HepG2 (cell line): ENCODE results near the gene PDIK1L. TPM values are rescaled to one million over a fixed set of nuclear protein-coding genes. Genes with fewer than 3 reads are reported as not detected.
A peak's percentile ranks its signal among the peaks of the same experiment; 100 is the strongest.

Experiments used
- ATAC-seq: fragments of 200-7000 bp; cut with Tn5 transposase; 3 replicates; pipeline ENCODE4 v1.9.1; 2020; ENCODE audit warnings: mild to moderate bottlenecking, moderate library complexity
- BruUV-seq: library from RNA; stranded (reverse); fragments of 400-500 nt; replicated peaks from 2 replicates; lab custom pipeline; 2021; lab: Mats Ljungman, UMichigan
- CTCF ChIA-PET: fragments of 300-600 bp; formaldehyde crosslinking; extraction: SDS; loops from one replicate; lab custom pipeline; 2021; ENCODE audit warnings: low total read pairs, inconsistent platforms, low intra/inter-chr PET ratio; lab: Yijun Ruan, JAX
- POLR2A ChIA-PET: fragments of 350-600 bp; sonication (Branson Sonifier 250); formaldehyde crosslinking; loops from one replicate; lab custom pipeline; 2020; ENCODE audit warnings: antibody characterized with exemption, inconsistent platforms; lab: Yijun Ruan, JAX
- DNase-seq: peaks from one replicate; pipeline ENCODE4 v3.0.0-alpha.2; 2015; ENCODE audit warnings: low spot score
- FAIRE-seq: peaks from 3 replicates; lab custom pipeline; 2011; peaks lifted over from hg19 to GRCh38; lab: Jason Lieb, UNC
- H2AFZ ChIP-seq: one replicate; pipeline ENCODE4 v1.6.1; 2011; ENCODE audit warnings: low read length, inconsistent platforms
- H3K27ac ChIP-seq: fragments of 300-600 bp; 3 replicates; pipeline ENCODE4 v1.8.0; 2011; ENCODE audit warnings: mixed run types, mild to moderate bottlenecking, mixed read lengths, low read length, inconsistent platforms; ENCODE audit not compliant: insufficient read depth; ENCODE audit errors: extremely low read length
- H3K27me3 ChIP-seq, 2 experiments: fragments of 200-600 bp in 1 of 2; 2 replicates in 1 of 2; 3 replicates in 1 of 2; pipeline versions ENCODE4 v1.6.0 to v1.8.0; 2011; ENCODE audit warnings: low read length in 2 of 2, mild to moderate bottlenecking in 2 of 2, moderate library complexity in 2 of 2, inconsistent platforms in 1 of 2; ENCODE audit not compliant: insufficient read depth in 2 of 2, control insufficient read depth in 1 of 2
- H3K36me3 ChIP-seq, 2 experiments: fragments of 200-600 bp in 1 of 2; replicated peaks in 1 of 2; 2 replicates in 1 of 2; 3 replicates in 1 of 2; pipeline versions ENCODE4 v1.5.1 to v1.8.0; 2011; ENCODE audit warnings: low read length in 2 of 2, inconsistent platforms in 1 of 2; ENCODE audit not compliant: insufficient read depth in 2 of 2, control insufficient read depth in 1 of 2
- H3K4me1 ChIP-seq: 2 replicates; pipeline ENCODE4 v1.5.1; 2012; ENCODE audit warnings: low read length, inconsistent platforms; ENCODE audit not compliant: insufficient read depth
- H3K4me2 ChIP-seq: 2 replicates; pipeline ENCODE4 v1.6.0; 2011; ENCODE audit warnings: low read depth, low read length, inconsistent platforms
- H3K4me3 ChIP-seq, 3 experiments: fragments of 200-600 bp in 1 of 3; sonication (generic), shearing (Covaris generic) in 1 of 3; replicated peaks in 1 of 3; 2 replicates each; pipeline ENCODE4 v1.5.1; 2011 to 2016; ENCODE audit warnings: low read length in 3 of 3, inconsistent platforms in 2 of 3, low read depth in 2 of 3, mild to moderate bottlenecking in 2 of 3, control low read depth in 1 of 3, mixed read lengths in 1 of 3; ENCODE audit not compliant: insufficient read depth in 1 of 3
- H3K79me2 ChIP-seq: one replicate; pipeline ENCODE4 v1.6.1; 2011; ENCODE audit warnings: low read length, inconsistent platforms; ENCODE audit not compliant: insufficient read depth
- H3K9ac ChIP-seq: 2 replicates; pipeline ENCODE4 v1.6.0; 2011; ENCODE audit warnings: mild to moderate bottlenecking, low read depth, low read length, inconsistent platforms; ENCODE audit not compliant: insufficient read depth
- H3K9me3 ChIP-seq: 2 replicates; pipeline ENCODE4 v1.5.1; 2012; ENCODE audit warnings: mild to moderate bottlenecking, low read length
- H4K20me1 ChIP-seq: 2 replicates; pipeline ENCODE4 v1.6.0; 2011; ENCODE audit warnings: inconsistent platforms, mild to moderate bottlenecking, low read length, moderate library complexity; ENCODE audit not compliant: insufficient read depth
- AKAP8 ChIP-seq: sonication (generic); formaldehyde crosslinking; IDR thresholded peaks from 2 replicates; pipeline ENCODE4 v1.5.1; 2020; ENCODE audit warnings: mild to moderate bottlenecking, missing genetic modification reagents
- ATF3 ChIP-seq: sonication (generic); formaldehyde crosslinking; IDR thresholded peaks from 2 replicates; pipeline ENCODE4 v1.4.0; 2020; ENCODE audit warnings: missing genetic modification reagents
- CEBPG ChIP-seq: IDR thresholded peaks from 2 replicates; pipeline ENCODE4 v1.6.1; 2016
- GABPB1 ChIP-seq: IDR thresholded peaks from 2 replicates; pipeline ENCODE4 v1.6.1; 2016; ENCODE audit warnings: mild to moderate bottlenecking, missing genetic modification reagents, moderate library complexity, missing compliant biosample characterization
- HNF4A ChIP-seq: sonication (generic); formaldehyde crosslinking; IDR thresholded peaks from 2 replicates; pipeline ENCODE4 v1.4.0; 2020; ENCODE audit warnings: missing genetic modification reagents
- NFATC3 ChIP-seq: sonication (generic); formaldehyde crosslinking; IDR thresholded peaks from 2 replicates; pipeline ENCODE4 v1.5.1; 2020; ENCODE audit warnings: mild to moderate bottlenecking, missing genetic modification reagents
- PATZ1 ChIP-seq: sonication (generic); formaldehyde crosslinking; IDR thresholded peaks from 2 replicates; pipeline ENCODE4 v1.4.0; 2020; ENCODE audit warnings: missing genetic modification reagents
- PHF8 ChIP-seq: sonication (generic); formaldehyde crosslinking; IDR thresholded peaks from 2 replicates; pipeline ENCODE4 v1.5.0; 2020; ENCODE audit warnings: missing genetic modification reagents
- TMF1 ChIP-seq: sonication (generic); formaldehyde crosslinking; IDR thresholded peaks from 2 replicates; pipeline ENCODE4 v1.8.1; 2022; ENCODE audit warnings: low read depth, missing genetic modification reagents
- ZBTB8A ChIP-seq: sonication (generic); formaldehyde crosslinking; IDR thresholded peaks from 2 replicates; pipeline ENCODE4 v1.4.0; 2020; ENCODE audit warnings: mild to moderate bottlenecking, low read depth, missing genetic modification reagents, borderline replicate concordance
- ZEB1 ChIP-seq: IDR thresholded peaks from 2 replicates; pipeline ENCODE4 v1.6.1; 2012; ENCODE audit warnings: mild to moderate bottlenecking, low read depth, inconsistent platforms; ENCODE audit not compliant: insufficient replicate concordance
- ZNF20 ChIP-seq: sonication (generic); formaldehyde crosslinking; IDR thresholded peaks from 2 replicates; pipeline ENCODE4 v1.4.0; 2020; ENCODE audit warnings: mild to moderate bottlenecking, moderate library complexity, missing genetic modification reagents
- ZNF317 ChIP-seq: sonication (generic); formaldehyde crosslinking; IDR thresholded peaks from 2 replicates; pipeline ENCODE4 v1.5.0; 2020; ENCODE audit warnings: mild to moderate bottlenecking, missing genetic modification reagents
- ZNF460 ChIP-seq: sonication (generic); formaldehyde crosslinking; IDR thresholded peaks from 2 replicates; pipeline ENCODE4 v1.5.1; 2020; ENCODE audit warnings: missing genetic modification reagents, mild to moderate bottlenecking, borderline replicate concordance
- ZNF512B ChIP-seq: sonication (generic); formaldehyde crosslinking; IDR thresholded peaks from 2 replicates; pipeline ENCODE4 v1.5.1; 2020; ENCODE audit warnings: missing genetic modification reagents, mild to moderate bottlenecking, borderline replicate concordance
- ZNF558 ChIP-seq: sonication (generic); formaldehyde crosslinking; IDR thresholded peaks from 2 replicates; pipeline ENCODE4 v1.9.0; 2022; ENCODE audit warnings: mild to moderate bottlenecking, missing genetic modification reagents, borderline replicate concordance
- ZNF563 ChIP-seq: sonication (generic); formaldehyde crosslinking; IDR thresholded peaks from 2 replicates; pipeline ENCODE4 v1.8.0; 2022; ENCODE audit warnings: mild to moderate bottlenecking, moderate library complexity, missing genetic modification reagents
- ZNF766 ChIP-seq: sonication (generic); formaldehyde crosslinking; IDR thresholded peaks from 2 replicates; pipeline ENCODE4 v1.5.0; 2020; ENCODE audit warnings: missing genetic modification reagents, borderline replicate concordance
- ZNF772 ChIP-seq: sonication (generic); formaldehyde crosslinking; IDR thresholded peaks from 2 replicates; pipeline ENCODE4 v1.5.0; 2020; ENCODE audit warnings: mild to moderate bottlenecking, missing genetic modification reagents
- ZNF792 ChIP-seq: IDR thresholded peaks from 2 replicates; pipeline ENCODE4 v1.6.1; 2016
- WGBS: methylation state at CpG from one replicate; pipeline ENCODE4 v1.1.6; 2017; ENCODE audit warnings: low lambda C conversion rate; 5-methylcytosine and 5-hydroxymethylcytosine counted together
- in situ Hi-C: cut with HindIII; loops from 2 replicates; pipeline ENCODE4 v1.10.0; 2017; ENCODE audit warnings: low pct_unique_long_range_greater_than_20kb; ENCODE audit not compliant: extremely low pct_ligation_motif_present
- intact Hi-C: fragments of 100-400 bp; cut with micrococcal nuclease; formaldehyde crosslinking; loops from one replicate; pipeline ENCODE4 v1.10.0; 2022; ENCODE audit not compliant: unreplicated experiment
- polyA plus RNA-seq, 8 experiments: library from polyadenylated mRNA; depleted of rRNA in 3 of 8; stranded (reverse) in 7 of 8; unstranded in 1 of 8; fragments of >200 nt; fragmentation: Illumina TruSeq in 4 of 8; extraction: Trizol in 4 of 8; gene quantifications; 2 replicates each; pipeline versions ENCODE4 v1.2.1 to v1.2.3, GENCODE V29; 2011 to 2016; ENCODE audit warnings: low read depth in 4 of 8, missing spikeins in 1 of 8, mixed read lengths in 1 of 8; ENCODE audit not compliant: insufficient read depth in 1 of 8
- total RNA-seq, 5 experiments: library from RNA; depleted of rRNA; stranded (reverse); fragments of >200 nt; fragmentation: Illumina TruSeq; extraction: Trizol; gene quantifications; 2 replicates each; pipeline ENCODE4 v1.2.3, GENCODE V29; 2016; ENCODE audit warnings: low read depth in 1 of 5

The PDIK1L gene
- total and polyA plus RNA-seq, 2 of the 13 experiments (the other 11 are each of a cell fraction or from before 2014, with no cell fraction given) = 1.9 to 4.6 TPM

GRCh38 chr1:26164036-26164860, 52.6 kb downstream of the PDIK1L start:
- peak; percentile 64 for ATAC-seq
- in situ Hi-C loops = loop anchor here (10.0 kb wide), 1 partner anchor 269 kb away; no protein-coding TSS in a partner anchor
- no peak for DNase-seq
- Histone ChIP-seq H2AFZ (no peak overlapping the region), H3K27ac (no peak overlapping the region), H3K4me2 (peak overlapping the region; percentile 89), H3K36me3 (no peaks in the 10 kb centered on the region), H3K4me1 (peaks cover 37% of the 10 kb centered on the region), H3K27me3 (peaks cover 10 to 50% of the 10 kb centered on the region in 2 experiments; a peak in 4 of 5 replicates), H3K9me3 (no peaks in the 10 kb centered on the region), H4K20me1 (no peaks in the 10 kb centered on the region), H3K79me2 (no peaks in the 10 kb centered on the region), H3K9ac (peak overlapping the region; percentile 39; the same call in 1 of the 2 replicates), H3K4me3 (peak overlapping the region; percentile 50 to 76 (median 64); a peak in 5 of 6 replicates)
- ChIA-PET CTCF (interaction anchor here (1.7 to 2.0 kb wide), 2 partner anchors 59 to 69 kb away, joined by 6 to 11 read pairs; partner anchors contain the start of gene CEP85), POLR2A (interaction anchor here (0.6 kb wide), 1 partner anchor 147 kb away, joined by 3 read pairs; no protein-coding TSS in a partner anchor)
- intact Hi-C loops = loop anchor here (5.0 kb wide), 2 partner anchors 52 to 127 kb away; partner anchors contain the start of gene PDIK1L
- FAIRE-seq = no peak
- 9% methylated on average over 32 of the region's 72 CpGs for WGBS
- BruUV-seq = no TSS peak
- no peak for TF ChIP-seq HNF4A (CRISPR knock-in tag)
- TF ChIP-seq PHF8 (CRISPR knock-in tag) = peak; percentile 25; the same call in 1 of the 2 replicates
- no peak for TF ChIP-seq ZEB1
- no peak for TF ChIP-seq PATZ1 (CRISPR knock-in tag)
- no peak for TF ChIP-seq ZNF558
- TF ChIP-seq GABPB1 (CRISPR knock-in tag) = peak; percentile 38; the same call in 1 of the 2 replicates
- no peak for TF ChIP-seq ATF3 (CRISPR knock-in tag)
- TF ChIP-seq ZNF317 (CRISPR knock-in tag) = no peak
- TF ChIP-seq ZNF512B (CRISPR knock-in tag) = no peak
- TF ChIP-seq ZNF563 (CRISPR knock-in tag) = peak; percentile 28; the same call in 1 of the 2 replicates
- peak; percentile 44; the same call in 1 of the 2 replicates for TF ChIP-seq TMF1
- no peak for TF ChIP-seq NFATC3 (CRISPR knock-in tag)
- no peak for TF ChIP-seq ZNF460 (CRISPR knock-in tag)
- TF ChIP-seq ZNF792 = no peak
- TF ChIP-seq ZNF20 (CRISPR knock-in tag) = no peak
- no peak for TF ChIP-seq ZNF772 (CRISPR knock-in tag)
- no peak for TF ChIP-seq ZBTB8A (CRISPR knock-in tag)
- TF ChIP-seq ZNF766 (CRISPR knock-in tag) = no peak
- TF ChIP-seq CEBPG (CRISPR knock-in tag) = no peak
- TF ChIP-seq AKAP8 (CRISPR knock-in tag) = no peak
